ENCODE results near the gene C3orf22. TPM values are rescaled to one million over a fixed set of nuclear protein-coding genes. Genes with fewer than 3 reads are reported as not detected.
"Not testable (repeated sequence)": the region's sequence is repeated elsewhere in the genome, so short reads cannot be mapped to it uniquely, and the experiment has no call there.

C3orf22 gene, protein sequence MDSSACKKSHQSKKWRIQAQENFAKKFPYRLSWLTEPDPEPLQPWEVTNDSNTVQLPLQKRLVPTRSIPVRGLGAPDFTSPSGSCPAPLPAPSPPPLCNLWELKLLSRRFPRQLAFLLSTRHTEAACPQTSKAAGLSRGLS
- polyA plus RNA-seq (ENCODE audit: insufficient read length in 4 of 4) = under 1 TPM in 2 of 4 donors, not detected in 2; 0.14 TPM

DNA sequence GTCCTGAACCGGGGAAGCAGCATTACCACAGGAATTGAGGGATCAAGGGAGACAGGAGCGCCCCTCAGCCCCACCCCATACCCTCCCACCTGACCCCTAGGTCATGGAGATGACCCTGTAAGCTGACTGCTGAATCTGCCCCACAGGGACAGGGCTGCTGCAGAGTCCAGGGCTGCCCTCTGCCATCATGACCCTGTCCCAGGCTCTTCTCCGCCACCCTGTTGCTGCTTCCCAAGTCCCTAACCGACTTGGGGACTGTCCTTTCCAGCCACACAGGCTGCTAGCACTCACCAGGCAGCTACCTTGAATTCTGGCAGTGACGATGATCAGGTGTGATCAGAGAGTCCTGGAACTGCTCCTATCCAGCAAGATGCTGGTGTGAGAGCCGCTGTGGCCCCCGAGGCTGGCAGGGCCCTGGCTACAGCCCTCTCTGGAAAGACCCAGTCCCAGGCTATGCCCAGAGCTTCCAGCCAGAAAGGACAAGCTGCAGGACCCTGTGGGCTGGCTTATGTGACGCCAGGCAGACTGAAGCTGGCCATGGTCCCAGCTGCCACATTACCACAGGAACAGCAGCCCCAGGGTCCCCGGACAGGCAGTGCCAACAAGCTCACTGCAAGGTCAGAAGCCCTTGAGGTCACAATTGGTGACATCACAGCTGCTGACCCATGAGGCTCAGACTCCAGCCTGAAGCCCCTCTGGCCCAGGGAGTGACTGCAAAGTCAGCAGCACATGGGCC is at the start of gene C3orf22:
TSS of gene C3orf22 (minus strand) at position 597 of the 736 bp plus-strand sequence. CDS start 5,542 bp downstream, outside the sequence.
- DNase-seq (ENCODE audit: low read depth in 4 of 4, low spot score in 2 of 4) = no peak

DNA sequence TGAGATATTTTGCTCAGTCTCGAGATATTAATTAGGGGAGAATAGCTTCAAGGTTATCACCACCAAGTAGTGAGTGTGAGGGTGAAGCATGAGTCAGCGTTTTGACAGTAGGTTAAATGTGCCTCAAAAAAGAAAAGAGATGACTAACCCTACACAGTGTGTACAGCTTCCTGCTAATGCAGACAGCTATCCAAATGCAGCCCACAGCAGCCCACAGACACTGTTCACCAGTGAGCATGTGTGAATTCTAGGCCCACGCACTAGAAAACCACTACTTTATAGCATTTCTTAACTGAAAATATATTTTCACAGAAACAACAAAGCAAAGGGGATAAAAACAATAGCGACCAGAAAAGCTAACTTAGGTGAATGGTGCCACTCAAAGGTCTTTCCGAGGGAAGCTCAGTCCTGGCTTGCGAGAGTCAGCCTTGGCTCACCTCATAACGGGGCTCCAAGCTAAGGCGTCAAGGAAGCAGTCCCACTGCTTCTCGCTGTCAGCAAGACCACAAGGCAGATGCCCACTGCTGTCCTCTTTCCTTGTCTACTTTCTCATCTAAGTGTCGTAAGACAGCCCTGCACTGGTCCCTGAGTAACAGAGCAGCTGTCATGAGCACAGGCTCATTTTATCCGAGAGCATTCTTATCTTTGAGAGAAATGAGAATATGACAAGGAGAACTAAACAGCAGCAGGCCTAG is 48.6 kb upstream of the C3orf22 start:
- no peak for DNase-seq (ENCODE audit: low read depth in 4 of 4, low spot score in 2 of 4)

DNA sequence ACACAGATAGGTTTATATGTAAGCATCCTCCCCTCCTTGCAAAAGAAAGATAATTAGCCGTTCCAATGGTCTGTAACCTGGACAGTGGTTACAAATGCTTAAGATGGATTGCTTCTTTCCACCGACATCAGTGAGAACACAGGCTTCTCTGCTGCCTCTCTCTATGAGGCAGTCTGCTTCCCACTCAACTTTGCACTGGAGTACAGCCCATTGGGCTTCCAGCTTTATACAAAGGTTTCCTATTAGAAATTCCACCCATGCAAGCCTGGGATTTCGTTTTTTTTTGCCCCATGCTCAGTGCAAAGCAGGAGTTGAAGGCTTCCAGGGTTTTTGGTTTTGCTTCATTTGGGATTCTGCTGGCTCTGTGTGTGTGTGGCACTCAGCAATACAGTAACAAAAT is 47.3 kb upstream of the C3orf22 start:
- DNase-seq (ENCODE audit: low read depth in 4 of 4, low spot score in 2 of 4) = no peak

DNA sequence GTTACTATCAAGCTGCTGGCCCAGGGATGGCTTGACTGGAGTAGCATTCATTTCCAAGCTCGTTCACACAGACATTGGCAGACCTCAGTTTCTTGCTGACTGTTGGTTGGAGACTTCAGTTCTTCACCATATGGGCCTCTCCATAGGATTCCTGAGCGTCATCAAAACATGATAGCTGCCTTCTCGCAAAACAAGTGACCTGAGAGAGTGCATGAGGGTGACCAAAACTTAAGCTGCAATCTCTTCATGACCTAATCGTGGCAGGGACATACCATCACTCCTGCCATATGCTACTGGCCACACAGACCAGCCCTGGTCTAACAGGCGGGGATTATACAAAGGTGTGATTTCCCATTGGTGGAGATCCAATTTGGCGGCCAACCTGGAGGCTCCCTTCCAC is 46.0 kb upstream of the C3orf22 start:
- DNase-seq (ENCODE audit: low read depth in 4 of 4, low spot score in 2 of 4) = no peak

DNA sequence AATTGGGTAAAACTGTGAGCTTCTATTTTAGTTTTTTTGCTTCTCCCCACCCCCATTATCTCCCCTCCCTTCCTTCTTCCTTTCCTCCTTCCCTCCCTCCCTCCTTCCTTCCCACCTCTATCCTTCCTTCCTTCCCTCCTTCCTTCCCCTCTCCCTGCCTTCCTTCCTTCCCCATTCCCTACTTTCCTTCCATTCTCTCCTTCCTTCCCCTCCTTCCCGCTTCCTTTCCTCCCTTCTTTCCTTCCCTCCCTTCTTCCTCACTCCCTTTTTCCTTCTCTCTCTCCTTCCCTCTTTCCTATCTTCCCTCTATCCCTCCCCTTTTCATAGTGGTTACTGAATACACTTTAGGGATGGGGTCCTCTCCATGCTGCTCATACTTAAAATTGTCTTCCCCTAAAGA is 40.4 kb upstream of the C3orf22 start:
- DNase-seq (ENCODE audit: low read depth in 4 of 4, low spot score in 2 of 4) = no peak

DNA sequence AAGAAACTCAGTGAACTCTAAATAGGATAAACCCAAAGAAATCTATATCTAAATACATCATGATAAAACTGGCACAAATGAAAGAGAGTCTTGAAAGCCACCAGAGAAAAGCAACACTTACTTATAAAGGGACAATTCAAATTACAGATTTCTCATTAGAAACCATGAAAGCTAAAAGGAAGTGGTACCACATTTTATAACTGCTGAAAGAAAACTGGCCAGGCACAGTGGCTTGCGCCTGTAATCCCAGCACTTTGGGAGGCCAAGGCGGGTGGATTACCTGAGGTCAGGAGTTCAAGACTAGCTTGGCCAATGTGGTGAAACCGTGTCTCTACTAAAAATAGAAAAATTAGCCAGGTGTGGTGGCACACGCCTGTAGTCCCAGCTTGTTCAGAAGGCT is 36.7 kb upstream of the C3orf22 start:
- DNase-seq (ENCODE audit: low read depth in 4 of 4, low spot score in 2 of 4) = not testable (repeated sequence)

DNA sequence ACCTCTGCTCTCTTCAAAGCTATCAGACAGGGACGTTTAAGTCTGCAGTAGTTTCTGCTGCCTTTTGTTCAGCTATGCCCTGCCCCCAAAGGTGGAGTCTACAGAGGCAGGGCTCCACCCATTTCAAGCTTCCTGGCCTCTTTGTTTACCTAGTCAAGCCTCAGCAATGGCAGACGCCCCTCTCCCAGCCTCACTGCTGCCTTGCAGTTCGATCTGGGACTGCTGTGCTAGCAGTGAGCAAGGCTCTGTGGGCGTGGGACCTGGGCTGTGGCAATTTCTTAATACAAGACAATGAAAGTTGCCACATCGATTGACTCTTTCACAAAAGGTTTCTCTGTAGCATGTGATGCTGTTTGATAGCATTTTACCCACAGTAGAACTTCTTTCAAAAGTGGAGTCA is 32.8 kb upstream of the C3orf22 start:
- not testable (repeated sequence) for DNase-seq (ENCODE audit: low read depth in 4 of 4, low spot score in 2 of 4)

DNA sequence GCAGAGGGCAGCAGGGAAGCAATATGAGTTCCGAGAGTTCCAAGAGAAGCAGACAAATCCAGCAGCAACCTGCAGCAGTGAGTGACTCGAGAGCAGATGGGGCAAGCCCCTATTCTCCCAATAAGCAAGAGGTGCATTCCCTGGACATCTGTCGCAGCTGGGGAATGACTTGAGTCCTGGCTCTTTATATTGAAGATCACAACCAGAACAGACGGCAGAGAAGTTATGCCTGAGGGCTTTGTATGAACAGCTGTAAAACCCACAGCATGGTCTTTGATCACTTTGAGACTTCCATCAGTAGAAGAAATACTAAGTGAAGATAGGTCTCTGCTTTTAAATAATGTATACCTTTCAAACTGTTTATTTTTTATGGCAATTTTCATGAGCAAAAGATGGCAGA is 23.6 kb upstream of the C3orf22 start:
- no peak for DNase-seq (ENCODE audit: low read depth in 4 of 4, low spot score in 2 of 4)

DNA sequence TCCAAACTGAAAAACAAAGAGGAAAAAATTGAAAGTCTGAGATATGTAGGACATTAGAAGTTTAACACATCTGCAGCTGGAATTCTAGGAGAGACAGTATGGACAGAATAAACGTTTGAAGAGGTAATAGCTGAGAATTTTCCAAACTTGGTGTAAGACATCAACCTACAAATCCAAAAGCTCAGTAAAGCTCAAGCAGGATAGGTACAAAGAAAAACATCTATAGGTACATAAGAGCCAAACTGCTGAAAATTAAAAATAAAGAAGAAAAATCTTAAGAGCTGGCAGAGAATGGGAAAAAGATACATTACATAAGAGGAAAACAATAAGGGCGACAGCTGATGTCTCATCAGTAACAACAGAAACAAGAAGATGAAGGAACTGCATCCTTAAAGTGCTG is 22.8 kb upstream of the C3orf22 start:
- DNase-seq (ENCODE audit: low read depth in 4 of 4, low spot score in 2 of 4) = no peak

DNA sequence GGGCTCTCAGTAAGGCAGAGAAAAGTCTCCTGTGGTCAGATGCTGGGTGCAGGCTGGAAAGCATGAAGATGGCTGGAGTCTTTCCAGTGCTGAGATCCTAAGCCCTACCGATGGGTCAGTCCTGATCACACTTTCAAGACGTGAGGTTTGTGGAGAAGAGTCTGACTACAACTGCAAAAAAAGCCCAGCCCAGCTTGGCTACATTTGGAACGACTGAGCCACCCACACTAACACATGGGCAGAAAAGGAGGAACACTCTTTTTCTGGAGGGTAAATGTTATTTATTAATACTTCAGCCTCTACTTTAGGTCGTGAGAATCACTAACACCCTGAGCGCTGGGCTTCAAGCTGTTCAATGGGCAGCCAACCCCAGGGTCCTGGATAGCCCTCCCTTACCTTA is 22.0 kb upstream of the C3orf22 start:
- no peak for DNase-seq (ENCODE audit: low read depth in 4 of 4, low spot score in 2 of 4)

DNA sequence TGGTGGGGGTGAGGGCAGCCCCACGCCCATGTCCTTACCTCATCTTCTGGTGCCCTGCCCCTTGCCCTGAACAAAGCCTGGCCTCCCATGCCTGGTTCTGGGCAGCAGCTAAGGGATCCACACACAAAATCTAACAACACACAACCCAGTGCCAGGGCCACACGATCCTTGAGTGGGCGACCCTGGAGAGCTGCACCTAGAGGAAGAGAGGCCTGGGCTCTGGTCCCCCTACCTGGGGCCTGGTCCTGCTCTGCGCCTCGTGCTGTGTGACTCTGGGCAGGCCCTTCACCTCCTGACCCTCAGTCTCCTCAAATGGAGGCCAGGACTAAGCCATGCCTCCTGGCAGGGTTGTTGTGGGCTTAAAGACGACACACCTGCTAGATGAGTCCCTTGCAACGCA is 20.0 kb upstream of the C3orf22 start:
- DNase-seq (ENCODE audit: low read depth in 4 of 4, low spot score in 2 of 4) = no peak

DNA sequence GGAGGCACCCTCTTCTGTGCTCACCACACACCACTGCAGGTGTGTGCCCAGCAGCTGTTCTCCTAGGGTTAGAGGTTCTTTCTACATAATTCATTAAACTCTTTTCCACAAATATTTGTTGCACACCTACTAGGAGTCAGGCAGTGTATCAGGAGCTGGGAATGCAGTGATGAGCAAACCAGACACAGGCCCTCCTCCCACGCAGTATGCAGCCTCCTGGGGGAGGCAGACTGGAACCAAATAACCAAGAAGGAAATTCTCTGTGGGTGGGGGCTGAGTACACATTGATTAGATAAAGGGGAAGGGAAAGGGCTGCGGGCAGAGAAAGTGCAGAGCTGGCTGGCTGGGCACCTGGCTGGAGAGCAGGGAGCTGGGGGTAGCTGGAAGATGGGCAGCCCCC is 18.5 kb upstream of the C3orf22 start:
- DNase-seq (ENCODE audit: low read depth in 4 of 4, low spot score in 2 of 4) = no peak

DNA sequence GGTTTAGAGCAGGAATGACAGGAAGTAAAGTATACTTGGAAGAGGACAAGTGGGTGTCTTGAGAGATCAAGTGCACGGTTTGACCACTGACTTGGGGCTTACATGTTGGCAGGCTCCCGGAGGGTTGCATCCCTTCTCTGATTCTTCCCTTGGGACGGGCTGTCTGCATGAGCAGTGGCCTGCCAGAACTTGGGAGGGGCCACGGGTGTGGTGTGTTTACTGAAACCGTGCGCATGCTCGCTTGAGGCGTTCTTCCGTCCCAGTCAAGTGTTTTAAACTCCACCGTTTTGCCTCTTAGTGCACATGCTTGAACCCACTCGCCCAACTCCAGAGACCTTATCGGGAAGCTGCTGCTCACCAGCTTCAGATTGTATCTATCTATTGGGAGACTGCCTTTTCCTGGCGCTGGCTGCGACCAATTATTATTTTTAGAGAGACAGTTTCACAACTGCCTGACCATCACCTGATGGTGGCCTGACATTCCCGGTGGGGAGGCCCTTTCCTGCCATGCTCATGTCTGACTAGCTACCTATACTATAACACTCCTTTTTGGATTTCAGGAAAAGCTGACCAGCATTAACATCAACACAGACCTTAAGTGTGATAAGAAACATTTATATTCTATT is 14.9 kb upstream of the C3orf22 start:
- DNase-seq (ENCODE audit: low read depth in 4 of 4, low spot score in 2 of 4) = no peak

DNA sequence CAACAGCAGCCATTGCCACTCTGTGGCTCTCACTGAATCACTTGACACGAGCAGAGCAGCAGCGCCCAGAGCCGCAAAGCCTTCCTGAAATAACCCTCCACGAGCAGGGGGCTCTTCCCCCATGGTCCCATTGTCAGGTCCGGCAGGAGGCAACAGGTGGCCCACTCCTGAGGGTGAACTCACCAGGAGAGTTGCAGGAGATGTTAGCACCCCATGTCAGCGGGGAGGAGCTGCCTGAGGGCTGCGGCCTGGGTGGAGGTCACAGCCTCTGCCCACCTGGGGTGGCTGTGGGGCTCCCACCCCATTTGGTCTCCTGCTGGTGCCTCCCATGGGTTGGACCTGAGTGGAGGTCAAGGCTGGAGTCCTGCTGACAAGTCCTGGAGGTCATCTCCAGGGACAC is 12.3 kb upstream of the C3orf22 start:
- DNase-seq (ENCODE audit: low read depth in 4 of 4, low spot score in 2 of 4) = no peak

DNA sequence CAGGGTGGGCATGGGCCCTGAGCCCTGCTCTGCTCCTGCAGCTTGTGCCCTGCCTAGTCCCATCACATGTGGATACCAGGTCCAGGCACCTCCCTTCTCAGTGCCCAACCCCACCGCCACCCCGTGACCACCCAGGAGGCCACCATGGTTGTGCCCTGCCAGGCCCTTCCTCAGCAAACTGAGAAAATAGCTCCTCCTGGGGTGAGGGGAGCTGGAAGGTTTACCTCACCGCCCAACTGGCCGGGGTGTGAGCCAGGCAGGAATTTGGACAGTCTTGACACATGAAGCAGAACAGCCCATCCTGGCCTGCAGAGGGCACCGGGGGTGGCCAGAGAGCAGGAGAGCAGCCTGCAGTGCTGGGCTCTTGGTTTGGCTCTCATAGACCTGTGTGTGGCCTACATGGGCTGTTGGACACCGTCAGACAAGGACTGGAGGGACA is 11.4 kb upstream of the C3orf22 start:
- no peak for DNase-seq (ENCODE audit: low read depth in 4 of 4, low spot score in 2 of 4)

DNA sequence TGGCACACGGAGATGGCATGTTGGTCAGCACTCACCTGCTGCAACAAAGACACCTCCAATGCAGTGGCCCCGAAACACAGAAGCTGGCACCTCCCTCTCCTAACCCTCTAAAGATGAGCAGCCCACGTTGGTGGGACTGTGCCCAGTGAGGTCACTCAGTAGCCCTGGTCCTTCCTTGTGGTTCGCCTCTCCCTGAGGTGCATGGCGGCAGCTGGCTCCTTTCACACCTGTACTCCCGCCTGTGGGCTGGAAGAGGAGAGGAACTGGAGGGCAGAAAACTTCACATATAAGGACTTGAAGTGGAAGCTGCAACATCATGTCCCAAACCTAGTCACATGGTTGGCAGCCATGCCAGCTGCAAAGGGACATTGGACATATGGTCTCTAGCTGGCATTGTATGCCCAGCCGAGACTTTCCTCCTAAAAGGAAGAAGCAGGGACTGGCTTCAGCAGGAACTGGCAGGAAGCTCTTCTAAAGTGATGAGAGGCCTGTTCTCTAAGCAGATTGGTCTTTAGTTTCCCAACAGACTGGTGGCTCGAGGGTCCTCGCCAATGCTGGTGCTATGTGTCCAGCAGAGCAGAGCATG is 10.8 kb upstream of the C3orf22 start:
- DNase-seq (ENCODE audit: low read depth in 4 of 4, low spot score in 2 of 4) = no peak

DNA sequence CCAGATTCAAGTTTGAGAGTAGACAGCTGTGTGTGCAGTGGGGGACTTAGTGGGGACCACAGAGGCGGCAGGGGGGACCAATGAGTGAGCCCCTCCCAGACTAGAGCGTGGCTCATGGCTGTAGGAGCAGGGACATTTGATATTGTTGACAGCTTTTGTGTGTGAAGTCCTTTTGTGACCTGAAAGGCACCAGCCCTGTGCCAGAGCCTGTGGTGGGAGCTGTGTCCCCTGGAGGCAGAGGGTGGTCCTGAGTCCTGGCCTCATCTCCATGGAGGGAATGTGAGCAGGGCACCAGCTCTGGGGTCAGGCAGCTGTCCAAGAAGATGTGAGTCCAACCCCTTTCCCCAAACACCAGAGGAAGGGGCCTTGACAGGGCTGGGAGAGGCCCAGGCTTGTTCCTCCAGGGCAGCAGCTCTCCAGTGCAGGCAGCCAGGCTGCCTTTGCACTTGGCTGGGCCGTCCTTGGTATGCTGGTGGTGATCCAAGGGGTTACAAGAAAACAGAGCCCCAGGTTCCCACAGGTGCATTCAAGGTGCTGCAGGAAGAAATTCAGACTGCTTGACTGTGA is 10.1 kb upstream of the C3orf22 start:
- no peak for DNase-seq (ENCODE audit: low read depth in 4 of 4, low spot score in 2 of 4)

DNA sequence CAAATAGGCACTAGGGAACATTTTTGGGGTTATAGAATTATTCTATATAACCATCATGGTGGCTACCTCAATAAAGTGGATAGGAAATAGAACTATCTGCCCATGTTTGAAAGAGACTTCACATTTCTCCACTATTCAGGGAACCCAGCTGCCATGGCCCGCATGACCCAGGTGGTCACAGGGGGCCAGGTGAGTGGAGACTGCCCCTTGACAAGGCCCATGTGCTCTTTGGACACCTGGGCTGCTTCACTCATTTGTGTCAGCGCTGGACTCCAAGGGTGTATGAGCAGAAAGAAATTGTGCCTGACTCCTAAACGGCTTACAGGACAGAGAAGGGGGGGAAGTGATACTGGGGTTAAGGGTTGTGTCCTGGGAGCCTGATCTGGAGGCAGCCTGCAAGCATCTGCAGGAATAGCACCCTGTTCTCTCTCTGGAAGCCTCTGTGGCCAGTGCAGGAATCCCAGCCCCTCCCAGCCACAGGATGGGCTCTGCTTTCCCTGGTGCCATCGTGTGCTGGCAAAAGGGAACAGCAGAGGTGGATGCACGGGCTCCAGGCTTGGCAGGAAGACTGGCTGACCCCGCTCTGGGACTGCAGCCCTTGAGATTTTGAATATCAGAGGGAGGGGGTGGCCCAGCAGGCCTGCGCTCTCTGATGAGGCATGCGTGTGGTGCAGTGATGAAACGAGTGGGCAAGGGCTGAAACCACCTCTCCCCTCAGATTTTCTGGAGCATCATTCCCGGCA is 9.1 kb upstream of the C3orf22 start:
- DNase-seq (ENCODE audit: low read depth in 4 of 4, low spot score in 2 of 4) = no peak

DNA sequence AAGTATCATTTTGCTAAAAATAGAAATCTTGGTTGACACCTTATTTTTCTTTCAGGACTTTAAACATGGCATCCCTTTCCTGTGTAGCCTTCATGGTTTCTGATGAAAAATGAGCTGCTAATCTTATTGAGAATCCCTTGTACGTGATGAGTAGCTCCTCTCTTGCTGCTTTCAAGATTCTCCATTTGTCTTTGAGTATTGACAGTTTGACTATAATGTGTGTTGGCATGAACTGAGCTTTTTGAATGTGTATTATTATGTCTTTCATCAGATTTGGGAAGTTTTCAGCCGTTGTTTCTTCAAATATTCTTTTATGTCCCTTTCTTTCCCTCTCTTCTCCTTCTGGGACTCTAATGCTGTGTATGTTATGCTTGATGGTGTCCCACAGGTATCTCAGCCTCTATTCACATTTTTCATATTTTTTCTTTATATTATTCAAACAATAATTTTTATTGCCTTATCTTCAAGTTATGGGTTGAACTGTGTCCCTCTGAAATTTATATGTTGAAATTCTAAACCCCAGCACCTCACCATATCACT is 4.1 kb upstream of the C3orf22 start:
- DNase-seq (ENCODE audit: low read depth in 4 of 4, low spot score in 2 of 4) = no peak

DNA sequence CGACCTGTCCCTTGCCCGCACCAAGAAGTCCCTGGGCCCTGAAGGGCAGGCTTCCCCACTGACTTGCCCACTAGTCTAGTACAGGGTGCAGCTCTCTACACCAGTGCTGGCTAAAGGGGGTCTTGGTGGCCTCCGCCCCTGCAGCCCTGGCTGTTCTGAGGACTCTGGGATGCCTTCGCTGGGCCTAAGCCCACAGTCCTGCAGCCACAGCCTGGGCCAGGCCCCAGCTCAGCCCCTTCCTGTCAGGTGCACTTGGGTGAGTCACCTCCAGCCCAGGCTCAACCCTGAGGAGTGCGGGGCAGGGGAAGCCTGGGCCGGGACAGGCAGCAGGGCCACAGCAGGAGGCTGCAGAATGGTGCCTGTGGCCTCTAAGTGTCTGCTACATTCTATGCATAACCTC is 971 bp downstream of the C3orf22 start:
- no peak for DNase-seq (ENCODE audit: low read depth in 4 of 4, low spot score in 2 of 4)

Data from left renal cortex interstitium (tissue), 4 donors.